Aorta (tissue), 5 donors: Measurements from ENCODE around the gene PPP2R5E. TPM values are rescaled to one million over a fixed set of nuclear protein-coding genes. Genes with fewer than 3 reads are reported as not detected.

Source experiments
- ATAC-seq: fragments of 200-7000 bp; cut with Tn5 transposase; one replicate; pipeline ENCODE4 v1.9.1; 2022; ENCODE audit warnings: moderate library complexity; ENCODE audit not compliant: low FRiP score
- DNase-seq, 2 donors: peaks; one replicate each; pipeline ENCODE4 v3.0.0-alpha.2; 2020
- H3K27ac ChIP-seq, 2 donors: one replicate each; pipeline ENCODE4 v1.5.1; 2013; ENCODE audit warnings: low read length in 2 of 2, mild to moderate bottlenecking in 2 of 2, moderate library complexity in 2 of 2, control low read depth in 1 of 2, inconsistent platforms in 1 of 2, low read depth in 1 of 2
- H3K27me3 ChIP-seq, 2 donors: one replicate each; pipeline ENCODE4 v1.6.1; 2013; ENCODE audit warnings: control low read depth in 1 of 2, low read length in 1 of 2, mild to moderate bottlenecking in 1 of 2, moderate library complexity in 1 of 2; ENCODE audit not compliant: insufficient read depth in 2 of 2, control insufficient read depth in 1 of 2
- H3K36me3 ChIP-seq, 2 donors: one replicate each; pipeline ENCODE4 v1.6.1; 2013; ENCODE audit warnings: control low read depth in 1 of 2, low read length in 1 of 2, mild to moderate bottlenecking in 1 of 2; ENCODE audit not compliant: insufficient read depth in 2 of 2, control insufficient read depth in 1 of 2
- H3K4me1 ChIP-seq, 2 donors: one replicate each; pipeline ENCODE4 v1.6.1; 2013; ENCODE audit warnings: low read length in 2 of 2, control low read depth in 1 of 2, mild to moderate bottlenecking in 1 of 2, moderate library complexity in 1 of 2; ENCODE audit not compliant: insufficient read depth in 2 of 2, control insufficient read depth in 1 of 2
- H3K4me3 ChIP-seq, 2 donors: one replicate each; pipeline ENCODE4 v1.5.1; 2013; ENCODE audit warnings: low read length in 2 of 2, control low read depth in 1 of 2, mild to moderate bottlenecking in 1 of 2
- H3K9me3 ChIP-seq: one replicate; pipeline ENCODE4 v1.6.1; 2013; ENCODE audit warnings: mild to moderate bottlenecking, low read length; ENCODE audit not compliant: control insufficient read depth
- WGBS, 2 donors: extraction: QIAGEN DNeasy Blood & Tissue Kit; methylation state at CpG; one replicate each; pipeline ENCODE4 v1.1.7; 2013; 5-methylcytosine and 5-hydroxymethylcytosine counted together
- intact Hi-C, 2 donors: fragments of 100-400 bp; cut with DNase I; formaldehyde crosslinking; loops; one replicate each; pipeline versions ENCODE4 v1.14.2 to v1.15.0; 2022
- polyA plus RNA-seq, 2 donors: library from polyadenylated mRNA; stranded (reverse); fragments of 200-250 nt; gene quantifications; one replicate each; pipeline ENCODE4 v1.2.3, GENCODE V29; 2013
- total RNA-seq, 2 donors: library from RNA; stranded (reverse); fragmentation: NEBNext Ultra II Directional; extraction: Animal tissue kit (Norgen Biotek cat#: 25700); gene quantifications; one replicate each; pipeline ENCODE4 v1.2.1, GENCODE V29; 2021
- donor health status: healthy with polysubstance abuse.
- donor health status: Bipolar disorder and iron deficiency.
- donor health status: DM: no; HTN: no; CAD: no.
- donor health status: DM: no; HTN: no; CAD: no.
- donor health status: DM: yes; HTN: yes; CAD: no.

PPP2R5E gene
- total and polyA plus RNA-seq, 4 donors, result 11.0 to 42.1 (median 25.1) TPM

GRCh38 chr14:63404906-63405305, 138.3 kb downstream of the PPP2R5E start:
- 58 to 60% methylated on average over 2 of the region's 2 CpGs for WGBS, 2 donors
- no peaks in the 10 kb centered on the region for H3K9me3 ChIP-seq
- intact Hi-C loops, result loop anchor here in 1 of 2 donors (5.0 kb wide), 1 partner anchor 137 kb away; the partner anchor contains the start of gene PPP2R5E
- no peak for ATAC-seq
- H3K36me3 ChIP-seq, result peaks cover 0 to 2% of the 10 kb centered on the region in 2 donors
- DNase-seq, result no peak
- no peak overlapping the region for H3K4me3 ChIP-seq
- H3K4me1 ChIP-seq, result peaks cover 0 to 4% of the 10 kb centered on the region in 2 donors
- H3K27me3 ChIP-seq, result no peaks in the 10 kb centered on the region
- H3K27ac ChIP-seq, result no peak overlapping the region

GRCh38 chr14:63401646-63402045, 141.5 kb downstream of the PPP2R5E start:
- Histone ChIP-seq H3K4me3 (no peak overlapping the region), H3K9me3 (no peaks in the 10 kb centered on the region), H3K36me3 (peaks cover 0 to 2% of the 10 kb centered on the region in 2 donors), H3K4me1 (peaks cover 0 to 4% of the 10 kb centered on the region in 2 donors), H3K27ac (no peak overlapping the region), H3K27me3 (no peaks in the 10 kb centered on the region)
- intact Hi-C loops, result loop anchor here in 1 of 2 donors (5.0 kb wide), 1 partner anchor 141 kb away; the partner anchor contains the start of gene PPP2R5E
- no peak for ATAC-seq
- no peak for DNase-seq
- 41 to 42% methylated on average over 2 of the region's 2 CpGs for whole genome bisulfite sequencing, 2 donors

GRCh38 chr14:63398952-63399351, 144.2 kb downstream of the PPP2R5E start:
- no peak overlapping the region for H3K4me3 ChIP-seq
- no peak overlapping the region for H3K27ac ChIP-seq
- peaks cover 0 to 2% of the 10 kb centered on the region in 2 donors for H3K36me3 ChIP-seq
- WGBS, 2 donors, result 99 to 100% methylated on average over 3 of the region's 3 CpGs
- intact Hi-C loops, result loop anchor here in 1 of 2 donors (10.0 kb wide), 1 partner anchor 226 kb away; no protein-coding TSS in a partner anchor
- no peak for ATAC-seq
- DNase-seq, result no peak
- H3K9me3 ChIP-seq, result no peaks in the 10 kb centered on the region
- H3K27me3 ChIP-seq, result no peaks in the 10 kb centered on the region
- H3K4me1 ChIP-seq, result peaks cover 0 to 3% of the 10 kb centered on the region in 2 donors

- H3K4me1 ChIP-seq, result no peaks in the 10 kb centered on the region
- DNase-seq, result no peak
- H3K27ac ChIP-seq, result no peak overlapping the region
- ATAC-seq, result no peak
- no peaks in the 10 kb centered on the region for H3K27me3 ChIP-seq
- H3K9me3 ChIP-seq, result no peaks in the 10 kb centered on the region
- WGBS, 2 donors, result 88 to 89% methylated on average over 1 of the region's 1 CpG
- no peak overlapping the region for H3K4me3 ChIP-seq
- intact Hi-C loops, result loop anchor here (5.0 to 10.0 kb wide), 2 partner anchors 230 to 247 kb away; partner anchors contain the start of gene WDR89 (in 1 of the 2)
- H3K36me3 ChIP-seq, result peaks cover 0 to 1% of the 10 kb centered on the region in 2 donors
These were observed 148.3 kb downstream of the PPP2R5E start for GRCh38 chr14:63394841-63395240.

- Histone ChIP-seq H3K27ac (no peak overlapping the region), H3K4me1 (no peaks in the 10 kb centered on the region), H3K36me3 (peaks cover 0 to 1% of the 10 kb centered on the region in 2 donors), H3K27me3 (no peaks in the 10 kb centered on the region), H3K4me3 (no peak overlapping the region), H3K9me3 (no peaks in the 10 kb centered on the region)
- WGBS, 2 donors, result 89 to 94% methylated on average over 2 of the region's 2 CpGs
- ATAC-seq, result no peak
- DNase-seq, result no peak
- intact Hi-C loops, result loop anchor here (5.0 to 10.0 kb wide), 2 partner anchors 230 to 248 kb away; partner anchors contain the start of gene WDR89 (in 1 of the 2)
These were observed 148.7 kb downstream of the PPP2R5E start for GRCh38 chr14:63394432-63394831.

GRCh38 chr14:63393012-63393411, 150.2 kb downstream of the PPP2R5E start:
- DNase-seq, result no peak
- Histone ChIP-seq H3K9me3 (no peaks in the 10 kb centered on the region), H3K4me1 (no peaks in the 10 kb centered on the region), H3K27ac (no peak overlapping the region), H3K36me3 (peaks cover 0 to 1% of the 10 kb centered on the region in 2 donors), H3K4me3 (no peak overlapping the region), H3K27me3 (no peaks in the 10 kb centered on the region)
- intact Hi-C loops, result loop anchor here (5.0 to 10.0 kb wide), 2 partner anchors 232 to 249 kb away; partner anchors contain the start of gene WDR89 (in 1 of the 2)
- no peak for ATAC-seq
- 77 to 82% methylated on average over 2 of the region's 2 CpGs for WGBS, 2 donors

- no peaks in the 10 kb centered on the region for H3K9me3 ChIP-seq
- no peak overlapping the region for H3K4me3 ChIP-seq
- no peaks in the 10 kb centered on the region for H3K27me3 ChIP-seq
- intact Hi-C loops, result loop anchor here (5.0 to 10.0 kb wide), 2 partner anchors 233 to 250 kb away; partner anchors contain the start of gene WDR89 (in 1 of the 2)
- ATAC-seq (no peak), DNase-seq (no peak)
- H3K36me3 ChIP-seq, result peaks cover 0 to 3% of the 10 kb centered on the region in 2 donors
- H3K4me1 ChIP-seq, result no peaks in the 10 kb centered on the region
- WGBS, 2 donors, result 13 to 26% methylated on average over 1 of the region's 1 CpG
- H3K27ac ChIP-seq, result no peak overlapping the region
These were observed 150.9 kb downstream of the PPP2R5E start for GRCh38 chr14:63392236-63392635.

- no peaks in the 10 kb centered on the region for H3K4me1 ChIP-seq
- peaks cover 0 to 9% of the 10 kb centered on the region in 2 donors for H3K36me3 ChIP-seq
- 49 to 50% methylated on average over 8 of the region's 8 CpGs for WGBS, 2 donors
- intact Hi-C loops, result loop anchor here (2.0 to 5.0 kb wide), 2 partner anchors 153 to 154 kb away; partner anchors contain the start of gene PPP2R5E (in 2 of the 2)
- ATAC-seq, result peak; percentile 82
- no peak overlapping the region for H3K27ac ChIP-seq
- no peaks in the 10 kb centered on the region for H3K27me3 ChIP-seq
- peak; percentile 65 to 88 for DNase-seq
- H3K9me3 ChIP-seq, result no peaks in the 10 kb centered on the region
- no peak overlapping the region for H3K4me3 ChIP-seq
These were observed 154.3 kb downstream of the PPP2R5E start for GRCh38 chr14:63388766-63389431.
